GM12872 (cell line): ENCODE data around the gene STPG1.

Experiments
- CTCF ChIP-seq: IDR thresholded peaks from 3 replicates; pipeline ENCODE4 v1.5.1; 2011; ENCODE audit warnings: low read depth, mild to moderate bottlenecking, low read length, moderate library complexity; ENCODE audit not compliant: insufficient read depth

Gene STPG1

GRCh38 chr1:24438423-24438901 is 24.9 kb upstream of the STPG1 start:
- no peak for TF ChIP-seq CTCF

GRCh38 chr1:24437631-24438396 is 24.2 kb upstream of the STPG1 start:
- TF ChIP-seq CTCF: no peak

GRCh38 chr1:24435782-24436365 is 22.3 kb upstream of the STPG1 start:
- TF ChIP-seq CTCF: no peak

GRCh38 chr1:24427545-24427862 is 13.9 kb upstream of the STPG1 start:
- TF ChIP-seq CTCF: no peak

GRCh38 chr1:24426744-24427544 is 13.4 kb upstream of the STPG1 start:
- no peak for TF ChIP-seq CTCF

GRCh38 chr1:24425922-24426321 is 12.3 kb upstream of the STPG1 start:
- no peak for TF ChIP-seq CTCF

GRCh38 chr1:24425441-24425840 is 11.9 kb upstream of the STPG1 start:
- TF ChIP-seq CTCF: no peak
